Measurements from ENCODE around the gene WDR49.

WDR49 gene

DNA sequence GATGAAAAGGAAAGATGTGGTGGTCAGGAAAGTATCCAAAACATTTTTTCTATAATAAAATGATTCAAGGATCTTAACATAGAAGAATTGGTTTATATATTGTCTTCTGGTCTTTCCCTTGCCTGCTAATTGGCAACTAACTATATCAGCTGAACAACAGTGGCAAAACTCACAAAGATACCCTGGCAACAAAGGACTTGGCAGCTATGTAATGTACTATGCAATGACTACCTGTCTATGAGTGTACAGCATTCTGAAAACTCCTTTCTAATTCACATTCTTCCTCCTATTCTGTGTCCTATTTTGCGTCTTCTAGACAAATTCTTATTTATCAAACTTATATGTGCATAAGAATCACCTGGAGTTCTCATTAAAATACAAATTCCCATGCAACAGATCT, 164.2 kb downstream of the WDR49 start:
- no peak for DNase-seq (ENCODE audit: low read depth, low spot score)

DNA sequence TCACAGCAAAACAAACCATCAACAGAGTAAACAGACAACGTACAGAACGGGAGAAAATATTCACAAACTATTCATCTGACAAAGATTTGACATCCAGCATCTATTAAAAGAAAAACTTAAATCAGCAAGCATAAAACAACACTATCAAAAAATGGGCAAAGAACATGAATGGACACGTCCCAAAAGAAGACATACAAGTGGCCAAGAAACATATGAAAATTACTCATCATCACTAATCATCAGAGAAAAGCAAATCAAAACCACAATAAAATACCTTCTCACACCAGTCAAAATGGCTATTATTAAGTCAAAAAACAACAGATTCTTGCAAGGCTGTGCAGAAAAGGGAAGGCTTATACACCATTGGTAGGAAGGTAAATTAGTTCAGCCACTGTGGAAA, 166.2 kb downstream of the WDR49 start:
- DNase-seq (ENCODE audit: low read depth, low spot score) = no peak

DNA sequence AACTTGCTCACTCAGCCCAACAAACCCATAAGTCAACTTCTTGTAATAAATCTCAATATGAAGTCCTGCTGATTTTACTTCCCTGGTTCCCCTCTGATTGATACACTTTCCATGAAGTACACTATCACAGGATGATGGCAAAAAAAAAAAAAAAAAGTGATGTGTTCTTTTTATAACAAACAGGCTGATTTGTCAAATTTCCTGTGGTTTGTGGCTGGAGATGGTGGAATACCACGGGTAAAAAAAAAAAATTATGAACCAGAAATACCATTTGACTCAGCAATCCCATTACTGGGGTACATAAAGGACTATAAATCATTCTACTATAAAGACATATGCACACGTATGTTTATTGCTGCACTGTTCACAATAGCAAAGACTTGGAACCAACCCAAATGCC, 169.2 kb downstream of the WDR49 start:
- no peak for DNase-seq (ENCODE audit: low read depth, low spot score)

DNA sequence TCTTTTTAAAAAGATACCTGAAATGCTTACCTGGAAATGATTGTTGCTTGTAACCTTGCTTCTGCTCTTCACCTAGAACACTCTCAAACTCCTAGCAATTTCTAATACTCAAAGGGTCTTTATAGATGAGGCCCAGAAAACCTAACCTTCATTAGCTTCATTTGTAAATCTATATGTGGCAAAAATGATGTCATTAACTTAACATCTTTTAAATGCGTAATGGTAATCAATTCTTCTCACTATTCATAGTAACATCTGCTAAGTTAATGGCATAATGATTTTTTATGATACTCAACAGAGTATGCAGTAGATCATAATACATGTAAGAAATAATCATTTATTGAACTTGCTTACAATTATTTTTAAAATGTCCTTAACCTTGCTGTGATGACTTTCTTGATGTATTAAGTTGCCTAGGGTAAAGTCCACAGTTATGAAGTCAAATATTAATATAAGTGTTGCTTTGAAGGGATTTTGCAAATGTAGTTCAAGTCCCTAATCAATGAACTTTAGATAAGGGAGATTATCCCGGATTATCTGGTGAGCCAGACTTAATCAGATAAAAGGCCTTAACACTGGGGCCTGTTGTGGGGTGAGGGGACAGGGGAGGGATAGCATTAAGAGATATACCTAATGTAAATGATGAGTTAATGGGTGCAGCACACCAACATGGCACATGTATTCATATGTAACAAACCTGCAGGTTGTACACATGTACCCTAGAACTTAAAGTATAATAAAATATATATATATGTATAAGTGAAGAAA, 169.8 kb downstream of the WDR49 start:
- DNase-seq (ENCODE audit: low read depth, low spot score) = no peak

DNA sequence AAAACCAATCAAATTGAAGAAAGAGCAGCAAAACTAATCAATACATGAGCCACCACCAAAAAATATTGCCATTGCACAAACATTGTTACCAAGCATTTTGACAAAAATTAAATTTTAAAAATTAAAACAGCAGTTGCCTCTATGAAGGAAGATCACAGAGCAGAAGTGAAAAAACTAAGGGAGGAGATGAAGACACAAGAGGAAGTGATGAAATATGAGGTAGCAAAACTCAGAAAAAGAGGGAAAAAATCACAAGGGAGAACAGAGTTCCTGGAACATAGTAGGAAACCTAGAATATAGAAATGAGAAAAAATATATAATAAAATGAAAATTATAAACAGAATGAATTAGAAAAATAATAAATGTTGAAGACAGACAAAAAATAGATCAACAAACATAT, 172.6 kb downstream of the WDR49 start:
- no peak for DNase-seq (ENCODE audit: low read depth, low spot score)

DNA sequence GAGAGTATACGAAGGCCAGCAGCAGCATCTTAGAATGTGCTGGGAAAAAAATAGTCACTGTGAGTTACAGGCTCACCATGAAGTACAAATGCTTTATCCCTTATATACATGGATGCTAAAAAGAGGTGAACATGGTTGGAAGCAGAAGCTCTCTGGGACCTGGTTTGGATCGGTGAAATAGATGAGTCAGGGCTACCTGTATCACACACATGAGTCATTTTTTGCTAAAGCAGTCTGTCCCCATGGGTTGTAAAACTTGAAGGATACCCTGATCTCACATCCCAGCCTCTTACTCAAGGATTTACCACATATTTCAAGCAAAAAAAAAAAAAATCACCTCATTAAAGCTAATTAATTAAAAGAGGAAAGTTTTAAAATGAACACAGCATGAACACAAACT, 173.0 kb downstream of the WDR49 start:
- no peak for DNase-seq (ENCODE audit: low read depth, low spot score)

DNA sequence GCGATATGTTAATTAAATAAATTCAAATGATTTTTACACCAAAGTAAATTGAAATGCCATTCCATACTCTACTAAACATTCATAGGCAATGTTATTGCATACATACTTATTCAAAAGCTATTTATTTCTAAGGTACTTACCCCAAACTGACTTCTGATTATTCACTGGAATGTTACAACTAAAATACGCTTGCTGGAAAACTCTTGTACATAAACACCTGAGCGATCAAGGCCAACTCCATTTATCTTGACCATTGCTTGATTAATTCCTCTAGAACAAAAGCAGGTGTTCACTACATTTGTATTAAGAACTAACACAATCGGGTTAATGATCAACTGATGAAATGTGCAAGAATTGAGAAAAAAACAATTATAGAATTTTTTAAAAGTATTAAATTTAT, 179.9 kb downstream of the WDR49 start, which contains the start of gene SERPINI2:
SERPINI2 (minus strand) TSS at position 180 of the 400 bp plus-strand sequence. CDS start 2,208 bp downstream, outside the sequence.
- no peak for DNase-seq (ENCODE audit: low read depth, low spot score)

DNA sequence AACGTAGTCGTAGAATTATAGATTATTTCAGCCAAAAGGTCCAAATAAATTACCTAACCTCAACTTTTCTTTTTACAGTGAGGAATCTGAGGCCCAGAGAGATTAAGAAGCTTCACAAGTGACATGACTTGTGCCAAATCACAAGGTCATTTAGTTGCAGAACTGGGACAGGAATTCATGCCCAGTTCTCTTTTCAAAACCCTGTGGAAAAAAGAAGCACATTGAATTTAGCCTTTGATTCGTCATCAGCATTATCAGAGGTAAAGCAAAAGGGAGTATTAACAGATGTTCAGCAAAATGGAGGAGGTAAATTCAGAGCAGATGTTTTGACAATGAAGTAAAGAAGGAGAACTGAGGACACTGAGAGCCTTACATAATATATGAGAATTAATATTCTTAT, 184.4 kb downstream of the WDR49 start:
- DNase-seq (ENCODE audit: low read depth, low spot score) = no peak

DNA sequence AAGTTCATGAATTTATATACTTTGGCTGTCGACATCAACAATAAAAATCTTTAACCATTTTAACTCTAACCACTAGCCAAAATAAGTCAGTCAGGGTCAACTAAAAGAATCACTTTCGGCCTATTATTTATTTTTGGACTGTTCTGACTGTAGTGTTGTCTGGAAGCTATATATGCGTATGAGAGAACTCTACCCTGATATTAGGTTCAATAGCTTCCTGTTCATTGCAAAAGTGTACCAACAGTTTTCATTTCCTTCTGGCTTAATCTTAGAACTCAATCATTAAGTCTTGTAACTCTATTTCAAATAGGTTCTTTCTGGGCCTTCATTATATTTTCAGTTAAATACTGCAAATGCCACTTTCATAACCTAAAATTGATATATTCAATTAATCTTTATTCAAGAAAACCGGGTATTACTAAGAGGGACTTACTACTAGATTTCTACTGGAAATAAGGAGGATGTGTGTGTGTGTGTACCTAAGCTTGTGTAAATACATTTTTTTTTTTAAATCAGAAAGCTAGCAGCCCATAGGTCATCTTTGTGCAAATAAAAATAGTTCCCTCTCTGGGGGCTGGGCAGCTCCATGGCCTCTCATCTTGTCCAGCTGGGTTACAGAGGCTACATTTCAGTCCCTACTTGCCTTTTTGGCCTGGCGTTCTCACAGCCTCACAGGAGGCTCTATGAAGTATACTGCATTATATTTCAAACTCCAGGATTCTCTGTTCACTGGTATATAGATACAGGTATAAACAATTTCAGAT, 185.7 kb downstream of the WDR49 start:
- DNase-seq (ENCODE audit: low read depth, low spot score) = no peak

DNA sequence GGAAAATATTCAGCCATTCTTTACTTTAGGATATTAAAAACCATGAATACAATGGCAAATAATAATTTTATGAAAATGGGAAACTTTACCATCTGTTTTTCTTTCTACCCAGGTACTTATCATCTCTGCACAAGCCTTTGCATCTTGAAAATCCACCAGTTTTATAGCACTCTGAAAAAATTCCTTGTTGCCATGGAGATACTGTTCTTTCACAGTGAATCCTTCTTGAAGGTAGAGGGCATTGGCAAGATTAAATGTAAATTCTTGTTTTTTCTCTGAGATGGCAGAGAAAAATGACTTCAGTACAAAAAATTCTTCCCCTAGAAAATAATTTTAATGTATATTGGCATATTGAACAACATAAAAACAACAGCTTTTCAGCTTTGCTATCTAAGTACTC, 186.8 kb downstream of the WDR49 start:
- DNase-seq (ENCODE audit: low read depth, low spot score) = no peak

DNA sequence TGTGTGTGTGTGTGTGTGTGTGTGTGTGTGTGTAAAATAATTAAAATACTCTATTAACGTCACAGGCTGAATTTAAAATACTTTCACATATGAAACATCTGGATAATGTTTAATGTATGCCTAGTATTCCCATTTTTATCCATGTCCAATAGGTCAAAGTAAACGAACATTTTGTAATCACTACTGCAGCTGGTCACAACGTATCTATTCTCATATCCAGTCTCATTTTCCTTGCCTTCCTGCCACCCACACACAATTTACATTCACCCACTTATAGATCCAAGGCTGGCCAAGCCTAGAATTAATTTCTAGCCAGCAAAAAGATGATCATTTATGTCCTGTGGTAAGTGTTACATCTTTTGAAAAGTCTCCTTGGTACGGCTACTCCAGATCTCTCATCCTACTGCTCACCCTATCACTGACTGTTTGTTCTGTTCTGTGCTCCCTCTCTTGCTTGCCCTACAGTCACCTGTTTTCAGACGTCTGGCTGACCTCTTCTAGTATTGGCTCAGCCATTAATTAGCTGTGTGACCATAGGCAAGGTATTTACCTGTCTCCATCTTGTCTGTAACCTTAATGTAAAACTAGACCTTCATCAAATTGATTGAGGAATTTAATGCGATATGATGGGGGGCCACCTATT, 197.5 kb downstream of the WDR49 start:
- no peak for DNase-seq (ENCODE audit: low read depth, low spot score)

DNA sequence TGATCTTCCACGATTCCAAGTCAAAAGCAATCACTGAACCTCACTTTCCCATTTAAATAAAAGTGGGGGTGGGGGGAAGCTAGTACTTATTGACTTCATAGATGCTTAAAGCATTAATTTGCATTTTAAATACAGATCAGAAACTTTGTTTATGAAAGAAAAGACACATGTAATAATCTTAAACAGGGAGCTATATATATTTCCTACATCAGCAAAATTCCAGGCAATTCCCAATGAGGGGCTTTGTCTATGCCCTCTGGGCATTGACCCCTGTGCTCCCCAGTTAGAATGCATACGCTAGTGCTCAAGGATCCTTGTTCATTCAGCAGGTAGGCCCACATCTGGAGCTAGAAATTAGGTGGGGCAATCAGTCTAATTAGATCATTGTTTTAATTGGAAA, 199.9 kb downstream of the WDR49 start:
- no peak for DNase-seq (ENCODE audit: low read depth, low spot score)

DNA sequence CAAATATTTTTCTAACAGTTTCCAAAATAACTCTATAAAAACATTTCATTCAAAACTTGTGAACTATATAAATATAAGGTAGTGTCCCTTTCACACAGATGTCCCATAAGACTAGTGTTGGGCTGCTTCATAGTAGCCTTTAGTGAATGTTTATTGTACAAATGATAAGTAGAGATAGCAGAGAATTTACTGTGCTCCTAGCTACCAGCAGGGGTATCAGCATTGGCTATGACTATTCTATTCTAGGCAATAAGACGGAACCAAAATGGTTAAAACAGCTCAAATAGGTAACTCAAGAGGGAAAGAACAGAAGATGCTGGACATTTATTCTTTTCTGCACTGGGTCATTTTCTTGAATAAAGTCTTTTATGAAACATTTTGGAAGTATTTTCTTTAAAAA, 202.5 kb downstream of the WDR49 start:
- no peak for DNase-seq (ENCODE audit: low read depth, low spot score)

DNA sequence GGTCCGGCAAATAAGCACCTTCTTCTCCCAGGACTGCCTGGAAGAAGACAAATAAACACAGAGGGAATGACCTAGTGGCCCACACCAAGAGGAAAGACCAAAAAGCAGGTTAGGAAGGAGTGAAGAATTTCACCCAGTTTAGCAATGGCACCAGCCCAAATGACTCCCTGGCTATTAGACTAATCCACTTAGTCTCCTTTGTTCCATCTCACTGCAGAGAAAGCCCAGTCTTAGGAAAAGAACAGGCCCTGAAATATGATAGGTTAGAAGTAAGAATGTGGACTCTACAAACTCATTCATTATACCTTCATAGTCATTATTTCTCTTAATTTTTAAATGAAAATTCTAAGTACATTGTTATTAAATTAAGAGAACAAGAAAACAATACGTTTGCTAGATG, 203.1 kb downstream of the WDR49 start:
- no peak for DNase-seq (ENCODE audit: low read depth, low spot score)

DNA sequence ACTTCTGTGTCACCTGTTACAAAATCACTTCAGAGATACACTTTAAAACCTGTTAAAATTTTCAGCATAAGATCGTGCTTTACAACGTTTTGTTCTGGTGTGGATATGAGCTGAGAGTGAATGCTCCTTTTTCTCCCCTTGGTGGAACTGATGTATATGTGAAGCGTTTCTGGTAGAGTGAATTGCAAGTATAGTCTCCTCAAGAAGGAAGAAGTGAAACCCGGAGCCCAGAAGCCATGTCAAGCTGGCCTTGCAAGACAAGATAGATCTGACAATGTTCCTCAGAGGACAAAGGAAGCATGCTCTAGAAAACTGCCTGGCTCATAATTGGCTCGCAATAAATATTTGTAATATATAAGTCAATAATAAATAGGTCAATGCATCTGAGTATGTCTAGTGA, 203.5 kb downstream of the WDR49 start:
- DNase-seq (ENCODE audit: low read depth, low spot score) = no peak

DNA sequence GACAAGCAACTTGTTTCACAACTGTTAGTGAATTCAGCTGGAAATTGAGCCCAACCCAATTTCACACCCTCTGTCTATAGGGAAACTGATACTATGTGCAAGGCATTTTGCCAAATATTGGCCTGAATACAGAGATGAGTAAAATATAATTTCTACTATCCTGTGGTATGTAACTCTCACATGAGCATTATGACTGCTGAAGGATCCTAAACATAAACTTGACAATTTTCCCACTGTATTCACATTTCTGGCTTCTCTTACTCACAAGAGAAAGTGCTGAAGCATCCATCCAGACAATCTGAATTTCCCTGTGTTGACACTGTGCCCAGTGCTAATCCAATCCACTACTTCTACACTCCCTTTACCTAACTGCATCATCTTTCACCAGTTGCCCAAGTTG, 208.3 kb downstream of the WDR49 start:
- no peak for DNase-seq (ENCODE audit: low read depth, low spot score)

DNA sequence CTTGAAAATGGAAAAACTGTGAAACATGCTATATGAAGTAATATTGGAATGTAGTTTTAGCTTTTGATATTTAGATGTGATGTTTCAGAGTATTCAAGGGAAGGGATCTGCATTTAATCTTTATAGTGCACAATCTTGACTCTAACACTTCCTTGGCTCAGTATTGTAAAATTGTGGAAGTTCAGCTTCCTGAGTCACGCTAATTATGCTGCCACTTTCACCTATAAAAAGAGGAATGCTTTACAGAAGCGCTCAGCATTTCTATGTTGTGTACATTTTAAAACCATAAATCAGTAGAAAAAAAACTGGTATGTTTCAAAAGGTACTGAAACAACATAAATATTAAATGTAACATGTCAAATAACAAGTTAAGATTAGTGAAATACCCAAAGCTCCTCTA, 212.5 kb downstream of the WDR49 start:
- DNase-seq (ENCODE audit: low read depth, low spot score) = no peak

DNA sequence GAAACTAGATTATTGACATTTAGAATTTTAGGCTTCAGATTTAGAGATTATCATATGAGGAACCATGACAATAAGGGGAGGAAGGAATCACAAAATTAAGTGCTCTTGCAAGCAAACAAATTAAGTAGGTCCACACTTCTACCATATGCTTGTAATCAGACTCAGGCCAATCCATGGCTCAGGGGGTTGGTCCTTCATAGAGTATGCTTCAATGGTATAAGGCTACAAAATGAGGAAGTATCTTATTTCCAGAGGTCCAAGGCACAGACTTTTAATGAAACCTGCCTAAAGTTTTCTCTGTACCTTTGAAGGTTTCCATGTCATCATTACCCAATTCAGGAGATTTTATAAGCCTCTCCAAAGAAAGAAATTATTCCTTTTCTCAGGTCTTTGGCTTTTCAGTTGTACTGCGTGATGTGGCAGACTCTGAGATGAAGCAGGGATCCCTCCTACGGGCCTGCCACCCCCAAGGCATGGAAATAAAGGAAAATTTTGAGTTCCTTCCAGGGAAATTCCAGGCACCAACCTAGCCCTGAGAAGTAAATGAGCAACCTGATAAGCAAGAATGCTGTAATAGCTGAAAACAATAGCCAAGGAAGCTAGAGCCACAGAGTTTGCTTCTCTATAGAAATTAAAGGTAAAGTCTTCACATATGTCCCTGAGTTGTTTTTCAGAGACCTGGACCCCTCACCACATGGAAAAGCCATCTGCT, 216.2 kb downstream of the WDR49 start:
- DNase-seq (ENCODE audit: low read depth, low spot score) = no peak
